ENCODE measurements around the gene PPP1R1C. TPM values are rescaled to one million over a fixed set of nuclear protein-coding genes. Genes with fewer than 3 reads are reported as not detected.

Gene PPP1R1C
- total RNA-seq, 2 donors from 2014 or later: not detected

GRCh38 chr2:182128821-182129707 is 143.4 kb downstream of the PPP1R1C start:
- no peaks in the 10 kb centered on the region for H3K9me3 ChIP-seq
- H3K36me3 ChIP-seq: no peaks in the 10 kb centered on the region
- DNase-seq (ENCODE audit: low spot score) (no peak), ATAC-seq (ENCODE audit: insufficient number of reproducible peaks, low FRiP score, low read depth) (no peak)
- no peak overlapping the region for H3K27ac ChIP-seq
- TF ChIP-seq CTCF (IDR thresholded peaks at IDR 0.05): no peak
- H3K4me1 ChIP-seq (ENCODE audit: control insufficient read depth in 1 of 2, low read depth in 2 of 2): peaks cover 26 to 53% of the 10 kb centered on the region in 2 donors
- H3K27me3 ChIP-seq (replicated peaks; ENCODE audit: insufficient read depth): no peaks in the 10 kb centered on the region
- H3K4me3 ChIP-seq: peak overlapping the region; percentile 39

- H3K36me3 ChIP-seq: no peaks in the 10 kb centered on the region
- H3K27me3 ChIP-seq (replicated peaks; ENCODE audit: insufficient read depth): no peaks in the 10 kb centered on the region
- H3K4me3 ChIP-seq: no peak overlapping the region
- ATAC-seq (ENCODE audit: insufficient number of reproducible peaks, low FRiP score, low read depth) (no peak), DNase-seq (ENCODE audit: low spot score) (no peak)
- H3K4me1 ChIP-seq (ENCODE audit: control insufficient read depth in 1 of 2, low read depth in 2 of 2): peaks cover 26 to 59% of the 10 kb centered on the region in 2 donors
- no peak for TF ChIP-seq CTCF (IDR thresholded peaks at IDR 0.05)
- H3K9me3 ChIP-seq: no peaks in the 10 kb centered on the region
- no peak overlapping the region for H3K27ac ChIP-seq
Observed at GRCh38 chr2:182132605-182133004, 147.0 kb downstream of the PPP1R1C start.

- Histone ChIP-seq H3K4me1 (ENCODE audit: control insufficient read depth in 1 of 2, low read depth in 2 of 2) (peaks cover 26 to 53% of the 10 kb centered on the region in 2 donors), H3K4me3 (no peak overlapping the region), H3K36me3 (no peaks in the 10 kb centered on the region), H3K27me3 (replicated peaks; ENCODE audit: insufficient read depth) (no peaks in the 10 kb centered on the region), H3K27ac (peak overlapping the region in 1 of 2 donors; percentile 27), H3K9me3 (no peaks in the 10 kb centered on the region)
- no peak for TF ChIP-seq CTCF (IDR thresholded peaks at IDR 0.05)
- no peak for ATAC-seq (ENCODE audit: insufficient number of reproducible peaks, low FRiP score, low read depth)
- DNase-seq (ENCODE audit: low spot score): no peak
Observed at GRCh38 chr2:182133195-182133891, 147.7 kb downstream of the PPP1R1C start.

GRCh38 chr2:182134201-182134600 is 148.5 kb downstream of the PPP1R1C start:
- Histone ChIP-seq H3K4me1 (ENCODE audit: control insufficient read depth in 1 of 2, low read depth in 2 of 2) (peaks cover 22 to 44% of the 10 kb centered on the region in 2 donors), H3K9me3 (no peaks in the 10 kb centered on the region), H3K27me3 (replicated peaks; ENCODE audit: insufficient read depth) (no peaks in the 10 kb centered on the region), H3K36me3 (no peaks in the 10 kb centered on the region), H3K27ac (no peak overlapping the region), H3K4me3 (no peak overlapping the region)
- DNase-seq (ENCODE audit: low spot score) (no peak), ATAC-seq (ENCODE audit: insufficient number of reproducible peaks, low FRiP score, low read depth) (no peak)
- TF ChIP-seq CTCF (IDR thresholded peaks at IDR 0.05): no peak

GRCh38 chr2:182142062-182142461 is 156.4 kb downstream of the PPP1R1C start:
- Histone ChIP-seq H3K27me3 (replicated peaks; ENCODE audit: insufficient read depth) (no peaks in the 10 kb centered on the region), H3K4me1 (ENCODE audit: control insufficient read depth in 1 of 2, low read depth in 2 of 2) (peaks cover 5 to 16% of the 10 kb centered on the region in 2 donors), H3K4me3 (no peak overlapping the region), H3K9me3 (no peaks in the 10 kb centered on the region), H3K27ac (no peak overlapping the region), H3K36me3 (no peaks in the 10 kb centered on the region)
- TF ChIP-seq CTCF (IDR thresholded peaks at IDR 0.05): no peak
- ATAC-seq (ENCODE audit: insufficient number of reproducible peaks, low FRiP score, low read depth): no peak
- DNase-seq (ENCODE audit: low spot score): no peak

Measured in thoracic aorta (tissue), 2 donors.